Uterus (tissue), 2 donors: ENCODE results near the gene MEP1B.

Experiments used
- CTCF ChIP-seq, 4 experiments: fragments of 200-600 bp in 2 of 4; fragments of 450-650 bp in 2 of 4; sonication (generic) in 2 of 4; IDR thresholded peaks; one replicate each; pipeline ENCODE4 v1.5.1; 2016 to 2019; ENCODE audit warnings: antibody characterized with exemption in 4 of 4, mild to moderate bottlenecking in 2 of 4, moderate library complexity in 1 of 4
- POLR2A ChIP-seq, 2 donors: fragments of 450-650 bp; IDR thresholded peaks; one replicate each; pipeline ENCODE4 v1.6.1; 2016; ENCODE audit warnings: antibody characterized with exemption in 2 of 2, mild to moderate bottlenecking in 1 of 2, moderate library complexity in 1 of 2

- TF ChIP-seq POLR2A (IDR thresholded peaks at IDR 0.05): no peak
- no peak for TF ChIP-seq CTCF (IDR thresholded peaks at IDR 0.05)
These were observed 26.6 kb downstream of the MEP1B start for GRCh38 chr18:32216390-32216789.
